ENCODE measurements around the gene MTO1.

Gene MTO1

DNA sequence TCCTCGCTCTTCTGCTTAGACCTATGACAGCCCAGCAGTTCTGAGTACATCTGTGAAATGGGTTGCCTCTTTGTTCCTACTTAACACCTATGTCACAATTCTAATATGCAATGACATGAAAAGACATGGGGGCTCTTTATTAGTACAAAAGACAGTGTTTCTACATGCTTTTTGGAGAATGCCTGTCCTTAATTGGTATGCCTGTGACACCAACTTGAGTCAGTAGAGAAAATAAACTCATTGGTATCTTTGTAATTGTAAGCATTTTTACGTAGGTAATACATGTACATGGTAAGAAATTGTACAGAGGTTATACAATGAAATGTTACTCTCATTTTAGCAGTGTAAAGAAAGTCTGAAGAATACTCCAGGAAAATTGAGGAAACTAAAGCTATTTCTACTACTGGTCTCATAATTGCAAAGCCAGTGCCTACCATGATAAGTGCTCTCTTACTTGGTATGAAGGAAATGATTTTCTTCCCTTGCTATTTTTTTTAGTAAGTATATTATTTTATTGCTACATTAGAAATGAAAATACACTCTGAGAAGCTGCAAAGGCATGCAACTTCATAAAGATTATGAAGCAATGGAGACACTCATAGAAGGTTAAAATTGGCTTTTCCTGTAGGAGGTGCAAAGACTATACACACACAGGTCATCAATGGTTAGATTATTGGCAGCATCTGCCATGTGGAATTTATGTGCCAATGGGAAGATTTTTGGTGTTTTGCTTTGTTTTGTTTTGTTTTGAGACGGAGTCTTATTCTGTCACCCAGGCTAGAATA is 64.2 kb downstream of the MTO1 start:
- Histone ChIP-seq H3K4me1 (ENCODE audit: control insufficient read depth, insufficient read depth, low read length) (no peaks in the 10 kb centered on the region), H3K27ac (ENCODE audit: extremely low read depth, low read depth, low read length) (no peak overlapping the region), H3K9me3 (ENCODE audit: control insufficient read depth, insufficient read depth, low read depth, low read length) (no peaks in the 10 kb centered on the region), H3K36me3 (ENCODE audit: control insufficient read depth in 2 of 2, insufficient read depth in 1 of 2, low read length in 2 of 2) (peaks cover 0 to under 1% of the 10 kb centered on the region in 2 experiments; a peak in 1 of 3 replicates), H3K4me3 (ENCODE audit: low read depth, low read length) (no peak overlapping the region)
- CTCF ChIA-PET, result interaction anchor here (1.5 kb wide), 1 partner anchor 85 kb away, joined by 6 read pairs; no protein-coding TSS in a partner anchor
- no peak for TF ChIP-seq TRIM28 (IDR thresholded peaks at IDR 0.05; ENCODE audit: borderline replicate concordance, low read length)
- no peak for TF ChIP-seq SP3 (tag by site-specific recombination; IDR thresholded peaks at IDR 0.05)
- TF ChIP-seq ZNF785 (tag by site-specific recombination; IDR thresholded peaks at IDR 0.05), result no peak
- no peak for TF ChIP-seq CTCF (tag by site-specific recombination; IDR thresholded peaks at IDR 0.05)
- no peak for TF ChIP-seq ZNF513 (tag by site-specific recombination; IDR thresholded peaks at IDR 0.05)
- TF ChIP-seq ZBTB20 (tag by site-specific recombination; IDR thresholded peaks at IDR 0.05), result no peak
- TF ChIP-seq ZNF175 (tag by site-specific recombination; IDR thresholded peaks at IDR 0.05), result no peak
- no peak for TF ChIP-seq BCL11A (tag by site-specific recombination; IDR thresholded peaks at IDR 0.05; ENCODE audit: low read depth)
- TF ChIP-seq ELK4 (IDR thresholded peaks at IDR 0.05; ENCODE audit: borderline replicate concordance, low read depth, low read length), result no peak
- no peak for TF ChIP-seq GLI2 (tag by site-specific recombination; IDR thresholded peaks at IDR 0.05; ENCODE audit: borderline replicate concordance, low read depth)
- POLR2A ChIA-PET, result interaction anchor here (5.9 kb wide), 1 partner anchor 128 kb away, joined by 88 read pairs; the partner anchor contains the start of gene SLC17A5

DNA sequence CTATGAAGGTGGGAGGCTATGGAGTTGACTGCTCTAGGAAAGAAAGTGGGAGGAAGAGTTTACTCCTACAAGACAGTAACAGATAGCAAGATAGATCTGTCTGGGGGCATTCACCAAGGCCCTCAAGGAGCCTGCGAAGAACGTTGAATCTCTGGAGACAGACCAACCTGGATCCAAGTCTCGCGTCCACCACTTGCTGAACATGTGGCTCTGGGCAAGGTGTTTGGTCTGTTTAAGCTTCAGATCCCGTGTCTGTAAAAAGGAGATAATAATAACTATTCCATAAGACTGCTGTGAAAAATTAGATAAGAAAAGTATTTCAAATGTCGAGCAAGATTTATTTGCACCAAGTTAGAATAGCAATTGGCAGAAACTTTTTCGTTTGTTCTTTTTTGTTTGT is 67.4 kb downstream of the MTO1 start:
- Histone ChIP-seq H3K36me3 (ENCODE audit: control insufficient read depth in 2 of 2, insufficient read depth in 1 of 2, low read length in 2 of 2) (no peaks in the 10 kb centered on the region), H3K4me1 (ENCODE audit: control insufficient read depth, insufficient read depth, low read length) (no peaks in the 10 kb centered on the region), H3K4me3 (ENCODE audit: low read depth, low read length) (no peak overlapping the region), H3K9me3 (ENCODE audit: control insufficient read depth, insufficient read depth, low read depth, low read length) (no peaks in the 10 kb centered on the region), H3K27ac (ENCODE audit: extremely low read depth, low read depth, low read length) (no peak overlapping the region)
- no peak for TF ChIP-seq ZNF777 (tag by site-specific recombination; IDR thresholded peaks at IDR 0.05; ENCODE audit: borderline replicate concordance)
- peak; percentile 40; the same call in 1 of the 2 replicates for TF ChIP-seq EGR2 (tag by site-specific recombination; IDR thresholded peaks at IDR 0.05; ENCODE audit: low read depth)
- CTCF ChIA-PET, result interaction anchor here (0.6 to 1.2 kb wide), 3 partner anchors 74 to 1604 kb away, joined by 3 read pairs; no protein-coding TSS in a partner anchor
- POLR2A ChIA-PET, result interaction anchor here (1.8 kb wide), 1 partner anchor 8 kb away, joined by 12 read pairs; the partner anchor contains the start of gene EEF1A1

- H3K36me3 ChIP-seq (ENCODE audit: control insufficient read depth in 2 of 2, insufficient read depth in 1 of 2, low read length in 2 of 2), result no peaks in the 10 kb centered on the region
- no peak for TF ChIP-seq RBAK (tag by site-specific recombination; IDR thresholded peaks at IDR 0.05)
- TF ChIP-seq ZNF324 (tag by site-specific recombination; IDR thresholded peaks at IDR 0.05), result no peak
- no peak for TF ChIP-seq ZNF140 (tag by site-specific recombination; IDR thresholded peaks at IDR 0.05)
- H3K27ac ChIP-seq (ENCODE audit: extremely low read depth, low read depth, low read length), result no peak overlapping the region
- H3K9me3 ChIP-seq (ENCODE audit: control insufficient read depth, insufficient read depth, low read depth, low read length), result no peaks in the 10 kb centered on the region
- no peak overlapping the region for H3K4me3 ChIP-seq (ENCODE audit: low read depth, low read length)
- POLR2A ChIA-PET, result interaction anchor here (2.5 kb wide), 1 partner anchor 12 kb away, joined by 12 read pairs; the partner anchor contains the start of gene EEF1A1
- CTCF ChIA-PET, result interaction anchor here (0.6 to 1.5 kb wide), 3 partner anchors 18 to 848 kb away, joined by 3 to 4 read pairs (median 3); no protein-coding TSS in a partner anchor
- no peaks in the 10 kb centered on the region for H3K4me1 ChIP-seq (ENCODE audit: control insufficient read depth, insufficient read depth, low read length)
Observed at GRCh38 chr6:73532293-73532692, 70.8 kb downstream of the MTO1 start.

Measured in HEK293 (cell line).